Gastroesophageal sphincter (tissue), 3 donors: ENCODE results near the gene ANKMY2.

Experiments used
- POLR2A ChIP-seq, 2 donors: fragments of 450-650 bp; IDR thresholded peaks; one replicate each; pipeline ENCODE4 v1.6.1; 2017; ENCODE audit warnings: antibody characterized with exemption in 2 of 2, mild to moderate bottlenecking in 2 of 2, moderate library complexity in 1 of 2
- POLR2AphosphoS5 ChIP-seq: sonication (generic); formaldehyde crosslinking; IDR thresholded peaks from one replicate; pipeline ENCODE4 v1.6.1; 2017; ENCODE audit warnings: antibody characterized with exemption
- TF ChIP-seq, protein P1 (sequence below), 4 experiments: fragments of 200-600 bp in 2 of 4; fragments of 450-650 bp in 2 of 4; sonication (generic) in 1 of 4; IDR thresholded peaks; one replicate each; pipeline ENCODE4 v1.5.1; 2017 to 2019; ENCODE audit warnings: antibody characterized with exemption in 4 of 4, mild to moderate bottlenecking in 2 of 4, moderate library complexity in 2 of 4

DNA sequence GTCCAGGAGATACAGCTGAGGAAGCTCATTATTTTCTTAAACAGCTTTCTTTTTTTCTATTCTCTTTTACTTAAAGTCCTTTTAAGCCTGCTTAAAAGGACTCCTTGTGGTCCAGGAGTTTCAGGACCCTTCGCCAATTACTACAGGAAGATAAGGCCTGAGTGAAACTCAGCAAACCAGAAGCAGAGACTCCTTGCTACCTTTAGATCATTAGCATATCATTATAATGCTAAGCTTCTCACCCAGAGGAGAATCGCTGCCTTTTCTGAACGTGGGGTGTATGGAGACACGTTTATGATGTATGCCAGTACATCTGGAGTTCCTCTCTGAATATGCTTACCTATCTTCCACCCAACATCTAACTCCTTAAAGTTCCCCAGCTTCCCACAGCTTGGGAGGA, 47.5 kb downstream of the ANKMY2 start:
- TF ChIP-seq, protein P1, sequence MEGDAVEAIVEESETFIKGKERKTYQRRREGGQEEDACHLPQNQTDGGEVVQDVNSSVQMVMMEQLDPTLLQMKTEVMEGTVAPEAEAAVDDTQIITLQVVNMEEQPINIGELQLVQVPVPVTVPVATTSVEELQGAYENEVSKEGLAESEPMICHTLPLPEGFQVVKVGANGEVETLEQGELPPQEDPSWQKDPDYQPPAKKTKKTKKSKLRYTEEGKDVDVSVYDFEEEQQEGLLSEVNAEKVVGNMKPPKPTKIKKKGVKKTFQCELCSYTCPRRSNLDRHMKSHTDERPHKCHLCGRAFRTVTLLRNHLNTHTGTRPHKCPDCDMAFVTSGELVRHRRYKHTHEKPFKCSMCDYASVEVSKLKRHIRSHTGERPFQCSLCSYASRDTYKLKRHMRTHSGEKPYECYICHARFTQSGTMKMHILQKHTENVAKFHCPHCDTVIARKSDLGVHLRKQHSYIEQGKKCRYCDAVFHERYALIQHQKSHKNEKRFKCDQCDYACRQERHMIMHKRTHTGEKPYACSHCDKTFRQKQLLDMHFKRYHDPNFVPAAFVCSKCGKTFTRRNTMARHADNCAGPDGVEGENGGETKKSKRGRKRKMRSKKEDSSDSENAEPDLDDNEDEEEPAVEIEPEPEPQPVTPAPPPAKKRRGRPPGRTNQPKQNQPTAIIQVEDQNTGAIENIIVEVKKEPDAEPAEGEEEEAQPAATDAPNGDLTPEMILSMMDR (IDR thresholded peaks at IDR 0.05) = no peak
- TF ChIP-seq POLR2AphosphoS5 (no peak), POLR2A (IDR thresholded peaks at IDR 0.05) (no peak)
